SK-N-SH (cell line): Measurements from ENCODE around the gene SP1. TPM values are rescaled to one million over a fixed set of nuclear protein-coding genes. Genes with fewer than 3 reads are reported as not detected.

Source experiments
- CTCF ChIA-PET: fragments of 300-600, 350-600 bp; formaldehyde crosslinking; extraction: SDS; loops from one replicate; lab custom pipeline; 2021; lab: Yijun Ruan, JAX
- POLR2A ChIA-PET: fragments of 350-600 bp; sonication (Branson Sonifier 250); formaldehyde crosslinking; extraction: SDS; loops from one replicate; lab custom pipeline; 2020; ENCODE audit warnings: antibody characterized with exemption, inconsistent platforms; lab: Yijun Ruan, JAX
- DNase-seq: peaks from one replicate; pipeline ENCODE4 v3.0.0; 2012
- H2AFZ ChIP-seq: fragments of 200-600 bp; sonication (generic); 2 replicates; pipeline ENCODE4 v1.8.1; 2016; ENCODE audit warnings: antibody characterized with exemption, mild to moderate bottlenecking, low read depth
- H3F3A ChIP-seq: fragments of 200-600 bp; sonication (generic); replicated peaks from 2 replicates; pipeline ENCODE3; 2016; ENCODE audit warnings: antibody characterized with exemption, mild to moderate bottlenecking; ENCODE audit not compliant: insufficient read depth
- H3K27ac ChIP-seq, 2 experiments: fragments of 200-500 bp in 1 of 2; fragments of 200-600 bp in 1 of 2; sonication (Bioruptor generic) in 1 of 2; sonication (generic), shearing (Covaris generic) in 1 of 2; 2 replicates each; pipeline versions ENCODE4 v1.5.1 to v1.6.1; 2014 to 2016; ENCODE audit warnings: low read depth in 2 of 2, inconsistent platforms in 1 of 2, low read length in 1 of 2, mild to moderate bottlenecking in 1 of 2, mixed read lengths in 1 of 2
- H3K27me3 ChIP-seq: fragments of 200-600 bp; sonication (generic), shearing (Covaris generic); 2 replicates; pipeline ENCODE4 v1.6.1; 2016; ENCODE audit warnings: mixed run types; ENCODE audit not compliant: insufficient read depth
- H3K36me3 ChIP-seq, 2 experiments: fragments of 200-500 bp in 1 of 2; fragments of 200-600 bp in 1 of 2; sonication (Bioruptor generic) in 1 of 2; sonication (generic) in 1 of 2; replicated peaks in 1 of 2; 2 replicates each; pipeline versions ENCODE3 to v1.5.1; 2014 to 2016; ENCODE audit warnings: low read length in 1 of 2, mild to moderate bottlenecking in 1 of 2; ENCODE audit not compliant: insufficient read depth in 2 of 2, control insufficient read depth in 1 of 2
- H3K4me1 ChIP-seq, 2 experiments: fragments of 200-500 bp in 1 of 2; fragments of 200-600 bp in 1 of 2; sonication (Bioruptor generic) in 1 of 2; sonication (generic), shearing (Covaris generic) in 1 of 2; 2 replicates each; pipeline versions ENCODE4 v1.5.1 to v1.6.1; 2014 to 2016; ENCODE audit warnings: low read depth in 1 of 2, low read length in 1 of 2, mixed run types in 1 of 2; ENCODE audit not compliant: insufficient read depth in 2 of 2, control insufficient read depth in 1 of 2
- H3K4me2 ChIP-seq: fragments of 200-600 bp; sonication (generic), shearing (Covaris generic); 2 replicates; pipeline ENCODE4 v1.6.1; 2017; ENCODE audit warnings: mixed run types
- H3K4me3 ChIP-seq, 2 experiments: fragments of 200-500 bp in 1 of 2; fragments of 200-600 bp in 1 of 2; sonication (Bioruptor generic) in 1 of 2; sonication (generic), shearing (Covaris generic) in 1 of 2; 2 replicates each; pipeline versions ENCODE4 v1.5.1 to v1.8.1; 2014 to 2016; ENCODE audit warnings: low read depth in 2 of 2, inconsistent platforms in 1 of 2, low read length in 1 of 2, mild to moderate bottlenecking in 1 of 2, mixed read lengths in 1 of 2, moderate library complexity in 1 of 2
- H3K79me2 ChIP-seq: fragments of 200-600 bp; sonication (generic); 2 replicates; pipeline ENCODE4 v1.8.1; 2017; ENCODE audit warnings: mild to moderate bottlenecking; ENCODE audit not compliant: insufficient read depth
- H3K9ac ChIP-seq: fragments of 200-600 bp; sonication (generic); 2 replicates; pipeline ENCODE4 v1.6.1; 2017; ENCODE audit warnings: mixed run types
- H3K9me2 ChIP-seq: fragments of 200-600 bp; sonication (generic); 2 replicates; pipeline ENCODE4 v1.6.1; 2017; ENCODE audit warnings: mixed run types
- H3K9me3 ChIP-seq: fragments of 200-600 bp; sonication (generic); 2 replicates; pipeline ENCODE4 v1.6.1; 2017; ENCODE audit warnings: mixed run types, mild to moderate bottlenecking, moderate library complexity
- H4K20me1 ChIP-seq: fragments of 200-600 bp; sonication (generic); 2 replicates; pipeline ENCODE4 v1.6.1; 2017; ENCODE audit warnings: mild to moderate bottlenecking, mixed run types; ENCODE audit not compliant: insufficient read depth
- CHD2 ChIP-seq: fragments of 150-350 bp; IDR thresholded peaks from 2 replicates; pipeline ENCODE4 v1.6.1; 2018; ENCODE audit warnings: low read length; ENCODE audit not compliant: partially characterized antibody
- ELF1 ChIP-seq: IDR thresholded peaks from 2 replicates; pipeline ENCODE4 v1.4.0; 2012
- EP300 ChIP-seq, 2 experiments: IDR thresholded peaks; 2 replicates each; pipeline versions ENCODE4 v1.4.0 to v1.6.1; 2012; ENCODE audit warnings: borderline replicate concordance in 1 of 2, low read depth in 1 of 2, low read length in 1 of 2
- EZH2phosphoT487 ChIP-seq: fragments of 200-600 bp; sonication (generic); IDR thresholded peaks from 2 replicates; pipeline ENCODE4 v1.6.1; 2017; ENCODE audit warnings: low read depth, mixed run types, mild to moderate bottlenecking, antibody characterized with exemption, moderate library complexity, borderline replicate concordance
- FOSL2 ChIP-seq: IDR thresholded peaks from 2 replicates; pipeline ENCODE4 v1.4.0; 2012; ENCODE audit warnings: low read depth, mild to moderate bottlenecking, moderate library complexity, borderline replicate concordance
- FOXM1 ChIP-seq: IDR thresholded peaks from 2 replicates; pipeline ENCODE4 v1.4.0; 2012; ENCODE audit warnings: low read depth, mild to moderate bottlenecking
- GATA2 ChIP-seq: sonication (generic); formaldehyde crosslinking; IDR thresholded peaks from 2 replicates; pipeline ENCODE4 v1.5.0; 2020; ENCODE audit warnings: mild to moderate bottlenecking, missing genetic modification reagents
- JUND ChIP-seq: IDR thresholded peaks from 2 replicates; pipeline ENCODE4 v1.4.0; 2012
- NFIC ChIP-seq: IDR thresholded peaks from 2 replicates; pipeline ENCODE4 v1.4.0; 2012; ENCODE audit warnings: borderline replicate concordance
- POLR2AphosphoS5 ChIP-seq: IDR thresholded peaks from 2 replicates; pipeline ENCODE4 v1.6.1; 2012; ENCODE audit warnings: low read depth, low read length
- REST ChIP-seq: IDR thresholded peaks from 2 replicates; pipeline ENCODE4 v1.6.1; 2012; ENCODE audit warnings: mild to moderate bottlenecking, low read depth, low read length, moderate library complexity
- RXRA ChIP-seq: IDR thresholded peaks from 2 replicates; pipeline ENCODE4 v1.4.0; 2012; ENCODE audit warnings: low read depth, mild to moderate bottlenecking, borderline replicate concordance
- SMC3 ChIP-seq: IDR thresholded peaks from 2 replicates; pipeline ENCODE4 v1.6.1; 2012; ENCODE audit warnings: low read depth, low read length, improper control_type of control experiment
- TAF1 ChIP-seq: IDR thresholded peaks from 2 replicates; pipeline ENCODE4 v1.6.1; 2012; ENCODE audit warnings: low read depth, mild to moderate bottlenecking, low read length, moderate library complexity, borderline replicate concordance
- TCF12 ChIP-seq: IDR thresholded peaks from 2 replicates; pipeline ENCODE4 v1.4.0; 2012
- TEAD4 ChIP-seq: IDR thresholded peaks from 2 replicates; pipeline ENCODE4 v1.4.0; 2012; ENCODE audit warnings: mild to moderate bottlenecking, borderline replicate concordance; ENCODE audit not compliant: insufficient read depth
- USF1 ChIP-seq: IDR thresholded peaks from 2 replicates; pipeline ENCODE4 v1.4.0; 2012; ENCODE audit warnings: low read depth, borderline replicate concordance
- WGBS: methylation state at CpG from one replicate; pipeline ENCODE4 v1.1.6; 2017; ENCODE audit warnings: low lambda C conversion rate; 5-methylcytosine and 5-hydroxymethylcytosine counted together
- polyA plus RNA-seq, 3 experiments: library from polyadenylated mRNA; depleted of rRNA; stranded (reverse); fragments of >200 nt; gene quantifications; 2 replicates each; pipeline ENCODE4 v1.2.3, GENCODE V29; 2012
- TF ChIP-seq, protein P1 (sequence below): IDR thresholded peaks from 2 replicates; pipeline ENCODE4 v1.4.0; 2012; ENCODE audit warnings: low read depth
- TF ChIP-seq, protein P2 (sequence below): fragments of 200-600 bp; sonication (generic); IDR thresholded peaks from 2 replicates; pipeline ENCODE4 v1.6.1; 2017; ENCODE audit warnings: antibody characterized with exemption, mild to moderate bottlenecking, moderate library complexity

The SP1 gene
- 12.9 and 18.8 TPM in 2 replicates for polyA plus RNA-seq (2012; rRNA removed)
- 9.1 and 12.8 TPM in 2 replicates for polyA plus RNA-seq (2012; cell fraction: cytosol; rRNA removed)
- polyA plus RNA-seq (2012; cell fraction: nucleus; rRNA removed) = 26.1 and 41.3 TPM in 2 replicates

DNA sequence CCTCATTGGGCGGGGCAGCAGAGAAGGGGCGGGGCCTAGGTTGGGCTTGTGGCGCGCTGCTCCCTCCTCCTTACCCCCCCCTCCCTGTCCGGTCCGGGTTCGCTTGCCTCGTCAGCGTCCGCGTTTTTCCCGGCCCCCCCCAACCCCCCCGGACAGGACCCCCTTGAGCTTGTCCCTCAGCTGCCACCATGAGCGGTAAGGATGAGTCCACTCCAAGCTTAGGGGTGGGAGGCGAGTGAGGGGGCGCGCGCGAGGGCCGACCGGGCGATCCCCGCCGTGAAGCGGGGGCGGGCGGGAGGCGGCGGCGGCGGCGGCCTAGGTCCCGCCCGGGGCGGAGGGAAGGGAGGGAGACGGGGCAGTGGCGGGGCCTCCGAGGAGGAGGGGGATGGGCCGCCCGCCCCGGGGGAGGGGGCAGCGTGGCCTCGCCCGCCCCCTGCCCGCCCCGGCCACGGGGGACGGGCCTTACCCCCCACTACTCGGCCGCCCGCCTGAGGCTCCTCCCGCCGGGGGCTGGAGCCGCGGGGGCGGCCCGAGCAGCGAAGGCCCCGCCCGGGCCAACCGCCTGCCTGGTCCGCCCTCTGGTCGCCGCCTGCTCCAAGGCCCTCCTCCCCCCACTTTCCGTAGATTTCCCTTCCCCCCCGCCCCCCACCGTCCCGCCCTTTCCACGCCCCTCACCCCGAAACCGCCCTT lies at the start of gene SP1:
TSS of gene SP1 (plus strand) at position 73 of the 690 bp plus-strand sequence. CDS start at position 189, 116 bp downstream.
- H3K9me2 ChIP-seq = no peaks in the 10 kb centered on the region
- peaks cover 29 to 34% of the 10 kb centered on the region in 2 experiments for H3K4me1 ChIP-seq
- ChIA-PET POLR2A (interaction anchor here (0.8 to 2.0 kb wide), 5 partner anchors 21 to 1347 kb away, joined by 3 to 16 read pairs (median 3); partner anchors contain the start of genes AAAS and MAP3K12), CTCF (interaction anchor here (0.8 to 4.8 kb wide), 12 partner anchors 26 to 67 kb away, joined by 3 to 53 read pairs (median 6); partner anchors contain the start of genes AAAS and AMHR2)
- H3K4me3 ChIP-seq = peak within 1 kb of the TSS; percentile 52 to 69
- 0% methylated on average over 27 of the region's 71 CpGs for WGBS
- peaks cover 14 to 26% of the 10 kb centered on the region in 2 experiments for H3K36me3 ChIP-seq
- peaks cover 21% of the 10 kb centered on the region for H3F3A ChIP-seq
- H2AFZ ChIP-seq = peak within 1 kb of the TSS; percentile 80
- H3K27ac ChIP-seq = peak within 1 kb of the TSS; percentile 89 to 96
- peak within 1 kb of the TSS; percentile 92 for H3K9ac ChIP-seq
- H3K4me2 ChIP-seq = peak within 1 kb of the TSS; percentile 89
- H3K27me3 ChIP-seq = no peaks in the 10 kb centered on the region
- H4K20me1 ChIP-seq = peaks cover 6% of the 10 kb centered on the region; the same call in 1 of the 2 replicates
- H3K79me2 ChIP-seq = peaks cover 43% of the 10 kb centered on the region
- DNase-seq = peak; percentile 90
- peak; percentile 14; the same call in 1 of the 2 replicates for TF ChIP-seq POLR2AphosphoS5
- TF ChIP-seq GATA2 = no peak
- TF ChIP-seq CHD2 = peak; percentile 29
- TF ChIP-seq, protein P1, sequence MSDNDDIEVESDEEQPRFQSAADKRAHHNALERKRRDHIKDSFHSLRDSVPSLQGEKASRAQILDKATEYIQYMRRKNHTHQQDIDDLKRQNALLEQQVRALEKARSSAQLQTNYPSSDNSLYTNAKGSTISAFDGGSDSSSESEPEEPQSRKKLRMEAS = no peak
- peak; percentile 35; the same call in 1 of the 2 replicates for TF ChIP-seq TAF1
- TF ChIP-seq, all 33 proteins: peak for 3
- no peaks in the 10 kb centered on the region for H3K9me3 ChIP-seq

- DNase-seq = no peak
- H3K4me2 ChIP-seq = no peak overlapping the region
- H3K27me3 ChIP-seq = no peaks in the 10 kb centered on the region; the same call in 1 of the 2 replicates
- no peaks in the 10 kb centered on the region for H3K79me2 ChIP-seq
- H3K4me1 ChIP-seq = peaks cover 0 to 3% of the 10 kb centered on the region in 2 experiments; a peak in 1 of 4 replicates
- 79% methylated on average over 5 of the region's 5 CpGs for WGBS
- H4K20me1 ChIP-seq = no peaks in the 10 kb centered on the region
- no peaks in the 10 kb centered on the region for H3K9me2 ChIP-seq
- H2AFZ ChIP-seq = no peak overlapping the region
- H3K4me3 ChIP-seq = no peak overlapping the region
- CTCF ChIA-PET = interaction anchor here (1.9 to 13.6 kb wide), 4 partner anchors 9 to 92 kb away, joined by 12 to 294 read pairs (median 56); partner anchors contain the start of genes AAAS and AMHR2
- POLR2A ChIA-PET = interaction anchor here (1.2 kb wide), 1 partner anchor 14 kb away, joined by 3 read pairs; no protein-coding TSS in a partner anchor
- H3K36me3 ChIP-seq = no peaks in the 10 kb centered on the region
- H3K9ac ChIP-seq = no peak overlapping the region
- peaks cover 6% of the 10 kb centered on the region for H3F3A ChIP-seq
- H3K27ac ChIP-seq = no peak overlapping the region
- H3K9me3 ChIP-seq = no peaks in the 10 kb centered on the region
- TF ChIP-seq FOSL2 = no peak
- no peak for TF ChIP-seq NFIC
- TF ChIP-seq FOXM1 = no peak
- TF ChIP-seq SMC3 = no peak
- TF ChIP-seq USF1 = no peak
- TF ChIP-seq EP300 (IDR thresholded peaks at IDR 0.05; ENCODE audit: borderline replicate concordance in 1 of 2, low read depth in 1 of 2, low read length in 1 of 2) = no peak
- TF ChIP-seq POLR2AphosphoS5 = no peak
- no peak for TF ChIP-seq GATA2
- TF ChIP-seq TEAD4 = no peak
- TF ChIP-seq REST = no peak
- TF ChIP-seq, protein P2, sequence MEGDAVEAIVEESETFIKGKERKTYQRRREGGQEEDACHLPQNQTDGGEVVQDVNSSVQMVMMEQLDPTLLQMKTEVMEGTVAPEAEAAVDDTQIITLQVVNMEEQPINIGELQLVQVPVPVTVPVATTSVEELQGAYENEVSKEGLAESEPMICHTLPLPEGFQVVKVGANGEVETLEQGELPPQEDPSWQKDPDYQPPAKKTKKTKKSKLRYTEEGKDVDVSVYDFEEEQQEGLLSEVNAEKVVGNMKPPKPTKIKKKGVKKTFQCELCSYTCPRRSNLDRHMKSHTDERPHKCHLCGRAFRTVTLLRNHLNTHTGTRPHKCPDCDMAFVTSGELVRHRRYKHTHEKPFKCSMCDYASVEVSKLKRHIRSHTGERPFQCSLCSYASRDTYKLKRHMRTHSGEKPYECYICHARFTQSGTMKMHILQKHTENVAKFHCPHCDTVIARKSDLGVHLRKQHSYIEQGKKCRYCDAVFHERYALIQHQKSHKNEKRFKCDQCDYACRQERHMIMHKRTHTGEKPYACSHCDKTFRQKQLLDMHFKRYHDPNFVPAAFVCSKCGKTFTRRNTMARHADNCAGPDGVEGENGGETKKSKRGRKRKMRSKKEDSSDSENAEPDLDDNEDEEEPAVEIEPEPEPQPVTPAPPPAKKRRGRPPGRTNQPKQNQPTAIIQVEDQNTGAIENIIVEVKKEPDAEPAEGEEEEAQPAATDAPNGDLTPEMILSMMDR = no peak
- TF ChIP-seq ELF1 = no peak
- TF ChIP-seq TCF12 = no peak
- TF ChIP-seq CHD2 = no peak
- TF ChIP-seq RXRA = no peak
- no peak for TF ChIP-seq JUND
- no peak for TF ChIP-seq EZH2phosphoT487
These were observed 49.3 kb upstream of the SP1 start for GRCh38 chr12:53330671-53331070.
